Fibroblast of skin of abdomen (primary cell): ENCODE results near the gene TIMM22.
A peak's percentile ranks its signal among the peaks of the same experiment; 100 is the strongest.
"Not testable (repeated sequence)": the region's sequence is repeated elsewhere in the genome, so short reads cannot be mapped to it uniquely, and the experiment has no call there.

Experiments
- DNase-seq: peaks from one replicate; pipeline ENCODE4 v3.0.0-alpha.2; 2013

TIMM22 gene

DNA sequence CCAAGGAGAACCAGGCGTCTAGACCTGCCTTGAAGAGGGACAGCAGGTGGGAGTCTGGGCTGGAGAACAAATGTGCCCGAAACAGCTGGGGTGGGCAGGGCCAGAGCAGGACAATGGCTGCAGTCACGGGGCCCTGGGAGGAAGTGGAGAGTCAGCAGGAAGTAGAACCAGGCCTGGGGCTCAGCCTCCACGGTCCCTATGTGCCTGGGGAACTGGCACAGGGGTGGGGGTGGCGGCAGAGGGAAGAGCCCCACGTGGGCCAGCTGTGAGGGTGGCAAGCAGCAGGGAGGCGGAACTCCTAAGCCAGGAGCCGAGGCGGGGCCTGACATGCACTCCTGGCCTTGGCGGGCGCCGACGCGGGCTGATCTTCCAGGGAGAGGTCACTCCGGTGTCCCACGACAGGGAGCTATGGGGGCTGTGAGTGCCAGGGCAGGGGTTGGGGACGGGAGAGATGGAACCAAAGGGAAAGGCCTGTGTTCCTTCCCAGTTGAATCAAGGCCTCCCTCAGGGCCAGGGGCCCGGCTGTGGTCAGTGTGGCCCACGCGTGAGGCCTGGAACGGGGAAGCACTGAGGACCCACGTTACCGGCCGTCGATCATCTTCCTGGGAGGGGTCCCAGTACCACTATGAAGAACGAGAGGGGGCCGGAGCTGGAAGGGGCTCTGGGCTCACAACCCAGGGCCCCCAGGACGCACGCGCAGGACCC lies 42.7 kb downstream of the TIMM22 start:
- DNase-seq, result no peak

DNA sequence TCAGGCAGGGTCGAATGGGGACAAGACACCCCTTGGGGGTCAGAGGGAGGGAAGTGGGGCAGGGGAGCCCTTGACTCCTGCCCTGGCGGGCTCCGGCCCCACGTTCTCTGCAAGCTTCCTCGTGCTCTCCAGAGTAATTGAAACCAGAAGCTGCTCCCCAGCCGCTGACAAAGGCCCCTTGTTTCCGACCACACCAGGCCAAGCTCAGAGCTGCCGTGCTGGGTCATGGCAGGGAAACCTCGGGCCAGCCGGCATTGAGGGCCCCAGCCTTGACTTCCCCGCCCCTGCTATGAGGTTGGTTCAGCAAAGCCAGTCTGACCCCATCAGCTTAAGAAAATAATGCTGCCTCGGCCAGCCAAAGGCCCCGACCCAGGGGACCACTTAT lies 43.3 kb downstream of the TIMM22 start:
- peak; percentile 50 for DNase-seq

DNA sequence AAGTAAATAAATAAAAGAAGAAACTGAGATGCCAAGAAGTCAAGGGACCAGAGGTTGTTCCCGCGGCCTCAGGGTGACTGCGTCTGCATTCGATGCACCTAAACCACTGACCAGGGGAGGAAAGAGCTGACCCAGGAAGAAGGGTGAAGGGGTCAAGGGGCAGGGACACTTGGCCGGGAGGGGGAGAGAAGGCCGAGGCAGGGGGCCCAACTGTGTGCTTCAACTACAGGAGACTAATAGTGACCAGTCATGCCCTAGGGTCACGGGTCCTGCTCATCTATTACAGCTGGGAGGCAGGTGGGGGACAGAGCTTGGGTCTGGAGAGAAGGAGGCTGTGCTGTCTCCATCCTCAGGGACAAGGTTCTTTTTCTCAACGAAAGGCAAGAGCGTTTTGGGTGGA lies 44.8 kb downstream of the TIMM22 start:
- no peak for DNase-seq

DNA sequence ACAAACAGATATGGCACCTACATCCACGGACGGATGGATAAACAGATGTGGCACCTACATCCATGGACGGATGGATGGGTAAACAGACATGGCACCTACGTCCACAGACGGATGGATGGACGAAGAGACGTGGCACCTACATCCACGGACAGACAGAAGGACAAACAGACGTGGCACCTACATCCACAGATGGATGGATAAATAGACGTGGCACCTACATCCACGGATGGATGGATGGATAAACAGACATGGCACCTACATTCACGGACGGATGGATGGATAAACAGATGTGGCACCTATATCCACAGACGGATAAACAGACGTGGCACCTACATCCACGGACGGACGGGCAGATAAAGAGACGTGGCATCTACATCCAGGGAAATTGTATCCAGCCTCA lies 45.6 kb downstream of the TIMM22 start:
- DNase-seq, result no peak

DNA sequence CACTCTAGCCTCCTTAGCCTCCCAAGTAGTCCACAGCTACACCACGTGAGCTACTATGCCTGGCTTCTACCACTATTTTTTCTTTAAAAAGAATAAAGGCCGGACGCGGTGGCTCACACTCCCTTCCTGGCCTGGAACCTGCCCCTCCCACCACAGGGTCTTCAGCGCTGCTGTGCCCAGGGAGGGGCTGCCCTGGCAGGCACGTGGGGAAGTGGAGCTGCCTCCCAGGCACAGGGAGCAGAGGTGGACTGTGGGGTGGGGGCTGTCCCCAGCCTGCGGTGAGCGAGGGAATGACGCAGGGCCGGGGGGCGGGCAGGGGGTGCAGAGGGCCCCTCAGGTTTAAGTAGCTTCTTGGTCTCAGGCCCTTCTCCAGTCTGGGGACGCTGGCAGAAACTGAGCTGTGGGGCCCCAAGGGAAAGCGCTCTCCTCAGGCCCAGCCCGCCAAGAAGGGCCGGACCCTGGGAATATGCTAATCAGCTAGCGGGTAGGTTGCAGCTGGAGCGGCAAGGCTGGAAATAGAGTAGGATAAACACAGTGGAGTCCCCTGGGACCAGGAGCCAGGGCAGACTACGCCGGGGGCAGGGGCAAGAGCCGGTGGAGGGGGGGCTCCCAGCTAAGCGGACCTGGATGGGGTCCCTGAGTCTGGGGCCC lies 46.8 kb downstream of the TIMM22 start:
- DNase-seq, result no peak

DNA sequence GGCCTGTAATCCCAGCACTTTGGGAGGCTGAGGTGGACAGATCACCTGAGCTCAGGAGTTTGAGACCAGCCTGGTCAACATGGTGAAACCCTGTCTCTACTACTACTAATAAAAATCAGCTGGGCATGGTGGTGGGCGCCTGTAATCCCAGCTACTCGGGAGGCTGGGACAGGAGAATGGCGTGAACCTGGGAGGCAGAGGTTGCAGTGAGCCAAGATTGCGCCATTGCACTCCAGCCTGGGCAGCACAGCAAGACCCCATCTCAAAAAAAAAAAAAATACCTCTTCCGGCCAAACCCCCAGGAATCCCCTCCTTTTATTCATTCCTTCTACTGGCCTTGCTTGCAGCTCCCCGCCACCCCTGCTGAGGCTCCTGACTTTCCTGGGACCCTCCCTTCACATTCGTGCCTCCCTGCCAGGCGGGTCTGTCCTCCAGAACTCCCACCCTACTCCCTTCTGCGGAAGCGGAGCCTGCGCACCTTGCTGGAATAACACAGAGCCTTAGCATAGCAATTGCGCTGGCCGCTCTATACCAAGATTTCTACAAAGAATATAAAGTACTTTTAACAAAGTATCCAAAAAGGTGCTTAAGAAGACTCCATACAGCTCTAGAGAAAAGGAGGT lies 47.6 kb downstream of the TIMM22 start:
- DNase-seq, result not testable (repeated sequence)

DNA sequence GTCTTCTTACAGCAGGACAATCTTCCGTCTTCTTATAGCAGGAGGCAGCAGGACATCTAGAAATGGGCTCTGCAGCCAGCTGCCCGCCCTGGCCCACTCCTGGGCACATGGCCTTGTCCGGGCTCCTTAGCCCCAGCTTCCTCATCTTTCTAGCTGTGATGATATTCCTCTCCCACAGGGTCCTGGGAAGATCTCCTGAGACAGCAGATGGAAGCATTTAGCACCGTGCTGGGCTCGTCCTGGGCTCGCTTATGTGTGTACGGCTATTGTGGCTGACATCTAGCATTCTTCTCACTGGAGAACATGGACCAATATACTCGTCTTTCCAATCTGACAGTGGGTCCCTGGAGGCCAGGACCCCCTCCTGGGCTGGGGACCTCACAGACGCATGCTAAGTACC lies 48.5 kb downstream of the TIMM22 start:
- DNase-seq, result no peak

DNA sequence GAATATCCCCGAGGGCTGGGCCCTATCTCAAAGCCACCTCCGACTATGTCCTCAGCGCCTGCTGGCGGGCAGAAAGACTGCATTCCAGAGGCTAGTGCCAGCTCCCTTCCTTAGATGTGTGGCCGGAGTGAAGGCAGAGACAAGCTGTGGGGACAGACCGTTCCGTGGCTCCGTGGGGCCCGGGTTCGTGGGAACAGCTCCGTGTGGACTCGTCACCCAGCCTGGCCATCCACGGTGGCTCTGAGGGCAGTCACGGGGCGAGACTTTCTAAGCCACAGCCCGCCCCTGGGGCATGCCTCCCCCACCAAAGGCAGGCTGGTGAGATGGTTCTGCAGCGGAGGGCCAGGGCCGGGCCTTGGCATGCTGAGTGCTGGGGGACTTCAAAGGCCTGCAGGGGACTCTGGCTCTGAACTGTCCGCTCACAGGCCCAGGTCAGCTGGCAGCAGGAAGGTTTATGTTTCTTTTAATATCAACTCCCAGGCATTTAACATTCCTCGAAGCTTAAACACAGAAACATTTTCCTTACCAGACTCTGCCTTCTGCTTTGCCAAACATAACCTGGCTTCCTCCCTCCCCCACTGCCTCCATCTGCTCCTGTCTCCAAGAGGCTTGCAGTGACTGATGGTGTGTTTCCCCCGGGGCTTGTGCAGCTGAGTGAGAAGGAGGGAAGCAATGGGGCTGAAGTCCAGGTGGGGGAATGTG lies 50.4 kb downstream of the TIMM22 start:
- peak; percentile 46 for DNase-seq

DNA sequence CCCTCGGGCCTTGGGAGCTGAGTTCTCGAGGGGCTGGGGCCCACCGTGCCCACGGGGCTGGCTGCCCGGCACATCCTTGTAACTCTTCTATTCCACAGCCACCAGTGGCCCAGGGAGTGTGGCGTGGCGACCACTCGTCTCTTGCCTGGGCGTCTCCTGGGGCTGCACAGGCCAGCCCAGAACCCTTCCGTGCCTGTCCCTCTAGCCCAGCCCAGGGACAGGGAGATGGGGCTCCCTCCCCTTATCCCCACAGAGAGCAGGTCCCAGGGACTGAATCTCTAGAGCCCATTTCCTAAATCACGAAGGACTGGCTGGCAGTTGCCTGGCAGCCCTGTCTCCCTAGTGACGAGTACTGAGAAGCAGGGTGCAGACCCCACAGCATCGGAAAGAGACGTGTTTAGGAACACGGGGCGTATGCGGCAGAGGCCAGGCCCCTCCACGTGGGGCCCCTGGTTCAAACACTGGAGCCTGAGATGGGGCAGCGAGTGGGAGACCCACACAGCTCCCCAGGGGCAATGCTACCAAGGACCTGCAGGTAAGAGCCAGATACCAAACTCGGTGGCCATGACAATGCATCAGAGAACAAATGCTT lies 51.0 kb downstream of the TIMM22 start:
- no peak for DNase-seq

DNA sequence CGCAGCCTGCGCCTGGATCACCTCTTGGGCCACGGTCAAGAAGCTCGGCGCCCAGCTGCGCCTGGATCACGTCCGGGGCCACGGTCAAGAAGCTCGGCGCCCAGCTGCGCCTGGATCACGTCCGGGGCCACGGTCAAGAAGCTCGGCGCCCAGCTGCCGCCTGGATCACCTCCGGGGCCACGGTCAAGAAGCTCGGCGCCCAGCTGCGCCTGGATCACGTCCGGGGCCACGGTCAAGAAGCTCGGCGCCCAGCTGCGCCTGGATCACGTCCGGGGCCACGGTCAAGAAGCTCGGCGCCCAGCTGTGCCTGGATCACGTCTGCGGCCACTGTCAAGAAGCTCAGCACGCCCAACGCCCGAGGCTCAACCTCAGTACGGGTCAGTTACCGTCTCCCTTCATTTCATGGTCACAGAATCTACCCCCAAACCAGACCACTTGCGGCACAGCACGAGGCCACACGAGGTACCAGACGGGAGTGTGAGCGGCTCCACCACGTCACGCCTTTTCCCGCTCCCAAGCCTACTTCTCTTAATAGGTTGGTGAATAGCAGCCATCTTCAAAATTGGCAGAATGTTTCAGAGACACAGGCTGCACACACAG lies 51.7 kb downstream of the TIMM22 start:
- DNase-seq, result not testable (repeated sequence)

DNA sequence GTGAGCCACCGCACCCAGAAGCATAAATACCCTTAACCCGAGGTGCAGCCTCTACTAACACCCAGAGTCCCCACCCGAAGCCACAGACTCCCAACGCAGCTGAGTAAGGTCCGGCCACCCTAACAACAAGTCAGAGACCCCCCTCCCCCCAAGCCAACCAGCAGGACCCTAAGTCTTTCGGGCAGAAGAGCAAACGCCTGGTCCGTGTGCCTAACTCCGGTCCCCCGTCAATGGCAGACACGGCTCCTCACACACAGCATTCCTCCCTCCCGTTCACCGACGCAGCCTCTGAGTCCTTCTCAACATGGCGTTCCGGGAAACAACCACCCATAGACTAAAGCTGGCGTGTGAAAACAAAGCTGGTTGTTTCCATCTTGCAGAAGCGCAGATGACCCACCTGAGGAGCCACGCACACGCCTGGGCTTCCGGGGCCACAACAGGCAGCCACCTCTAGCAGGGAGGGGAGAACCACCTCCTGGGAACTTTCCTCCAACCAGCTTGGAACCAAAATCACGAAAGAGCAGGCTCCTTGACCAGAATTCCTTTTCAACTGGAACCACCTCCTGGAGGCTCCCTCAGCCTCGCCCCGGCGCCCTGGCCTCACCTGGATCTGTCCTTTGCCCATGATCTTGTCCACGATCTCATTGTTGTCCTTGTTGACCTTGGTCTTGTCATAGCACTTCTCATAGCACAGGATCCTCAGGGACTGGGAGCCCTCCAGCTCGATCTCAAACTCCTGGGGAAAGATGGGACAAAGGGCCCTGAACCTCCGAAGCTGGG lies 52.7 kb downstream of the TIMM22 start:
- DNase-seq, result no peak

DNA sequence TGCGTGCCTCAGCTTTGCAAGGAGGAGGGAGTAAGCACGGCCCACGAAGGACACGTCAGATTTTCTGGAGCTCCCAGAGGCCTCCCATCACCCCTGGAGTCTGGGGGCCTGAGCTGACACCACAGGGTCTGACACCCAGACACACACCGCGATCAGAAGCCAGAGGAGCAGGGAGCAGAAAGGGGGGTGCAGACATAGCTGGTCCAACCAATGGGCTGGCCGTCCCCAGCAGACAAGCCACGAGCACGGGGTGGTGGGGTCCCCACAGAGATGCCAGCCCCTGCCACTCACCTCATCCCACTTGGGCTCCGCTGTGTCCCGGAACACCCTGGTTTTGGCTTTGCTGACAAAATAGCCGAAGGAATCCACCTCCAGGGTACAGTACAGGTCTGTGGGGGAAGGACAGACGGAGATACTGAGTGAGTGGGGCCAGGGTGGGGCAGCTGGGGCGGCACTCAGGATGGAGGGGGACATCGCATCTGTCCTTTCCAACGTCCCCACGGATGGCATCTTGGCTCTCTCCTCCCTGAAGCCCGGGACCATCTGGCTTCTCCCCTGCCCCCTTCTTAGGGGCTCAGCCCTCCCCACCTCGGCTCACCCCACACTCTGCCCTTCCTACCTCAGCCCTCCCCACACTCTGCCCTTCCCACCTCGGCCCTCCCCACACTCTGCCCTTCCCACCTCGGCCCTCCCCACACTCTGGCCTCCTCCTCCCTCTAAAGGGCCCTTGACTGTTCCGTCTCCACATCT lies 53.5 kb downstream of the TIMM22 start:
- DNase-seq, result no peak

DNA sequence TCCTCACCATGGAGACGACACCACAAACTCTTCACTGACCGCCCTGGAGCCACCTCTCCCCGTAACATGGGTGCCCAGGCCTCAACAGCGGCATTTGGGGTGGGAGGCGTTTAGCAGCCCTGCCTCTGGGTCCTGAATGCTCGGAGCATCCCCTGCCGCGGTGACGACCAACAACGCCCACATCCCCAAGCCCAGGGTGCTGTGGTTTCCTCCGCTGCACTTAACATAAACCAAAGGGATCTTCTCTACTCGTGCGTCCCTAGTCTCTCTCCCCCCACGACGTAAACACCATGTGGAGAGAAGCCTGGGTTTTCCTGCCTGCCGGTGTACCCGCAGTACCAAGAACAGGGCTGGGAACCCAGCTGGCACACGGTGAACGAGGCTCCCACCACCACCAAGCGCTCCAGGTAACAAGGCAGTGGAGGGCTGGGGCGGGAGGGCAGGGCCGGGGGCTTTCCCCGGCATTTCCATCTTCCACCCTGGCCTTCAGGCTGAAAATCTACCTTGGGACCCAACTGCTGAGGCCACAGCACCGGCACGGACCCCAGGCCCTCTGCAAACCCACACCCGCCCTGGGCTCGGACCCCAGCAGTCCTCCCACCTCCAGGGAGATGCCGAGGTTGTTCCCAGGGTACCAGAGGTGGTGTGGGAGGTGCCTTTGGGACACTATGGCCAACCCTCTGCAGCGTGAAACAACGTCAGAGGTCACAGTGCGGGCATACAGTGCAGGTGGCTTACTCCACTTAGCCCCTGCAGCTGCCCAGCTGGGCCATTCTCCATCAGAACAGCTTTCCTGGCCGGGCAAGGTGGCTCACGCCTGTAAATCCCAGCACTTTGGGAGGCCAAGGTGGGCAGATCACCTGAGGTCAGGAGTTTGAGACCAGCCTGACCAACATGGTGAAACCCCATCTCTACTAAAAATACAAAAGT lies 54.3 kb downstream of the TIMM22 start:
- no peak for DNase-seq
